Endothelial cell of umbilical vein (primary cell): ENCODE measurements around the gene SULT1A1. TPM values are rescaled to one million over a fixed set of nuclear protein-coding genes. Genes with fewer than 3 reads are reported as not detected.

ENCODE experiments used
- BruUV-seq: library from RNA; stranded (reverse); fragments of 400-500 nt; replicated peaks from 2 replicates; lab custom pipeline; 2021; lab: Mats Ljungman, UMichigan
- CTCF ChIA-PET: fragments of 300-600, 350-600 bp; sonication (Branson Sonifier 250); formaldehyde crosslinking; loops from one replicate; lab custom pipeline; 2021; ENCODE audit warnings: antibody characterized with exemption, inconsistent platforms; lab: Charles Lee
- POLR2A ChIA-PET: fragments of 300-600, 350-600 bp; sonication (Branson Sonifier 250); formaldehyde crosslinking; loops from one replicate; lab custom pipeline; 2021; ENCODE audit warnings: antibody characterized with exemption, inconsistent platforms; lab: Charles Lee
- DNase-seq: peaks from one replicate; pipeline ENCODE4 v3.0.0-alpha.2; 2011; ENCODE audit warnings: low read depth, low spot score
- FAIRE-seq: peaks from 2 replicates; lab custom pipeline; 2011; peaks lifted over from hg19 to GRCh38; lab: Jason Lieb, UNC
- H2AFZ ChIP-seq: 2 replicates; pipeline ENCODE4 v1.6.0; 2012; ENCODE audit warnings: low read depth, low read length, control low read depth, inconsistent platforms
- H3K27ac ChIP-seq: 2 replicates; pipeline ENCODE4 v1.5.1; 2011; ENCODE audit warnings: low read depth, mild to moderate bottlenecking, control low read depth, low read length, moderate library complexity; ENCODE audit not compliant: insufficient read depth
- H3K27me3 ChIP-seq, 2 experiments: 2 replicates each; pipeline versions ENCODE4 v1.6.0 to v1.6.1; 2011; ENCODE audit warnings: low read length in 2 of 2, mixed read lengths in 1 of 2; ENCODE audit not compliant: control insufficient read depth in 2 of 2, insufficient read depth in 2 of 2
- H3K36me3 ChIP-seq, 2 experiments: 2 replicates in 1 of 2; 3 replicates in 1 of 2; pipeline ENCODE4 v1.5.1; 2011; ENCODE audit warnings: low read length in 2 of 2, mild to moderate bottlenecking in 1 of 2, moderate library complexity in 1 of 2; ENCODE audit not compliant: control insufficient read depth in 2 of 2, insufficient read depth in 2 of 2; ENCODE audit errors: extremely low read depth in 1 of 2
- H3K4me1 ChIP-seq: 3 replicates; pipeline ENCODE4 v1.5.1; 2011; ENCODE audit warnings: mild to moderate bottlenecking, low read length; ENCODE audit not compliant: control insufficient read depth, insufficient read depth; ENCODE audit errors: extremely low read depth
- H3K4me2 ChIP-seq: 2 replicates; pipeline ENCODE4 v1.6.1; 2011; ENCODE audit warnings: low read length, control low read depth, mixed read lengths; ENCODE audit not compliant: insufficient read depth
- H3K4me3 ChIP-seq, 3 experiments: fragments of 200-600 bp in 1 of 3; sonication (generic), shearing (Covaris generic) in 1 of 3; replicated peaks in 1 of 3; 2 replicates each; pipeline ENCODE4 v1.5.1; 2011 to 2016; ENCODE audit warnings: control low read depth in 3 of 3, low read length in 3 of 3, mild to moderate bottlenecking in 2 of 3, inconsistent platforms in 1 of 3, low read depth in 1 of 3, moderate library complexity in 1 of 3; ENCODE audit not compliant: insufficient read depth in 1 of 3
- H3K79me2 ChIP-seq: 2 replicates; pipeline ENCODE4 v1.6.0; 2012; ENCODE audit warnings: low read length, inconsistent platforms; ENCODE audit not compliant: control insufficient read depth, insufficient read depth
- H3K9ac ChIP-seq: replicated peaks from 2 replicates; pipeline ENCODE3; 2011; ENCODE audit warnings: low read length, control low read depth; ENCODE audit not compliant: insufficient read depth; ENCODE audit errors: extremely low read depth
- H3K9me1 ChIP-seq: replicated peaks from 3 replicates; pipeline ENCODE4 v1.6.0; 2011; ENCODE audit warnings: mild to moderate bottlenecking, low read length; ENCODE audit not compliant: control insufficient read depth, insufficient read depth; ENCODE audit errors: extremely low read depth
- H3K9me3 ChIP-seq: replicated peaks from 2 replicates; pipeline ENCODE4 v1.5.1; 2012; ENCODE audit warnings: low read length, inconsistent platforms; ENCODE audit not compliant: control insufficient read depth, insufficient read depth
- H4K20me1 ChIP-seq: replicated peaks from 2 replicates; pipeline ENCODE3; 2011; ENCODE audit warnings: mild to moderate bottlenecking, low read length; ENCODE audit not compliant: control insufficient read depth, insufficient read depth; ENCODE audit errors: extremely low read depth
- FOS ChIP-seq: IDR thresholded peaks from 2 replicates; pipeline ENCODE4 v1.6.1; 2011; ENCODE audit warnings: mild to moderate bottlenecking, low read length, moderate library complexity, borderline replicate concordance; ENCODE audit not compliant: insufficient read depth
- GATA2 ChIP-seq: IDR thresholded peaks from 2 replicates; pipeline ENCODE4 v1.7.0; 2011; ENCODE audit warnings: low read depth, mild to moderate bottlenecking, moderate library complexity, mixed read lengths, low read length; ENCODE audit not compliant: insufficient read length, insufficient read depth
- POLR2A ChIP-seq: IDR thresholded peaks from 2 replicates; pipeline ENCODE4 v1.6.1; 2012; ENCODE audit warnings: low read depth, mild to moderate bottlenecking, control low read depth, low read length
- POLR2AphosphoS5 ChIP-seq: IDR thresholded peaks from 2 replicates; pipeline ENCODE4 v1.6.1; 2012; ENCODE audit warnings: low read depth, mild to moderate bottlenecking, control low read depth, low read length, moderate library complexity; ENCODE audit not compliant: insufficient read depth
- dilution Hi-C: fragments of 300-500 bp; cut with MboI; formaldehyde crosslinking; loops from one replicate; pipeline ENCODE4 v1.15.0; 2019; ENCODE audit warnings: low sequenced_read_pairs; ENCODE audit not compliant: extremely low pct_ligation_motif_present
- intact Hi-C: fragments of 100-400 bp; cut with micrococcal nuclease; formaldehyde crosslinking; loops from one replicate; pipeline ENCODE4 v1.10.0; 2022
- polyA plus RNA-seq, 4 experiments: library from polyadenylated mRNA; depleted of rRNA in 3 of 4; stranded (reverse) in 3 of 4; unstranded in 1 of 4; fragments of >200 nt; gene quantifications; 2 replicates each; pipeline versions ENCODE4 v1.2.1 to v1.2.3, GENCODE V29; 2011 to 2012; ENCODE audit warnings: missing spikeins in 1 of 4
- total RNA-seq: library from RNA; stranded (reverse); gene quantifications from 2 replicates; pipeline ENCODE4 v1.2.3, GENCODE V29; 2021
- TF ChIP-seq, protein P1 (sequence below), 2 donors: IDR thresholded peaks; 1 replicate in 1 of 2; 2 replicates in 1 of 2; pipeline ENCODE4 v1.5.1; 2011; ENCODE audit warnings: low read length in 2 of 2, mild to moderate bottlenecking in 2 of 2, moderate library complexity in 2 of 2, control low read depth in 1 of 2, inconsistent platforms in 1 of 2, low read depth in 1 of 2; ENCODE audit not compliant: insufficient read depth in 1 of 2; ENCODE audit errors: extremely low read depth in 1 of 2
- TF ChIP-seq, protein P2 (sequence below): IDR thresholded peaks from 2 replicates; pipeline ENCODE4 v1.6.1; 2011; ENCODE audit not compliant: insufficient read depth, insufficient read length

The SULT1A1 gene
- total and polyA plus RNA-seq, 2 donors (not counting 3 experiments of a cell fraction or from before 2014, with no cell fraction given), result 0.77 to 0.90 TPM

DNA sequence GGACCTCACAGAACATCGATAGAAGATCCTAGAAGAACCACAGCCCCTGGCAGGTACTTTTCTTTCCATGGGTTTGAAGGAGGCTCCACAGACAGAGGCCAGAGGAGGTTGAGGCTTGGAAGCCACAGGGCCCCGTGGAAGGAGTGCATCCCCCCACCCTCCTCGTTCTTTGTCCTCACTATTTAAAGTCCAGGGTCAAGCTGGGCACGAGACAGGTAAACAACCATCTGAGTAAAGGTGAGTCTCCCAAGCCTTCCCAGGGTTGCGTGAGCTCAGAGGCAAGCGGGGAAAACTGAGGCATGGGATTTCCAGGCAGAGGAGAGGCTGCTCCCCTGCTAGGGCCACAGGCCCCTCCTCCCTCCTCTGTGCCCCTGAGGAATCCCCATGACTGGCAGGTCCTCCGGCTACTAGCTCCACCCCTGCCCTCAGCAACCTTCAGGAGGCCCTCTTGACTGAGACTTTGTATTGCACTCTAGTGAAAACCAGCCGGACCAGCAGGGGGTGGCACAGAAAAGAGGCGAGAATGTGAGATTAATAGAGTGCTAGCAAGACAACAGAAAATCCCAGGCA is 12.1 kb downstream of the SULT1A1 start:
- Histone ChIP-seq H3K4me3 (no peak overlapping the region), H3K27ac (no peak overlapping the region), H3K9me3 (no peaks in the 10 kb centered on the region), H3K9me1 (no peaks in the 10 kb centered on the region), H3K27me3 (no peaks in the 10 kb centered on the region), H3K36me3 (no peaks in the 10 kb centered on the region), H3K79me2 (no peaks in the 10 kb centered on the region), H3K4me1 (no peaks in the 10 kb centered on the region), H4K20me1 (no peaks in the 10 kb centered on the region), H2AFZ (no peak overlapping the region), H3K4me2 (no peak overlapping the region), H3K9ac (no peak overlapping the region)
- TF ChIP-seq POLR2AphosphoS5 (no peak), FOS (no peak), POLR2A (no peak), GATA2 (no peak)
- TF ChIP-seq, protein P1, sequence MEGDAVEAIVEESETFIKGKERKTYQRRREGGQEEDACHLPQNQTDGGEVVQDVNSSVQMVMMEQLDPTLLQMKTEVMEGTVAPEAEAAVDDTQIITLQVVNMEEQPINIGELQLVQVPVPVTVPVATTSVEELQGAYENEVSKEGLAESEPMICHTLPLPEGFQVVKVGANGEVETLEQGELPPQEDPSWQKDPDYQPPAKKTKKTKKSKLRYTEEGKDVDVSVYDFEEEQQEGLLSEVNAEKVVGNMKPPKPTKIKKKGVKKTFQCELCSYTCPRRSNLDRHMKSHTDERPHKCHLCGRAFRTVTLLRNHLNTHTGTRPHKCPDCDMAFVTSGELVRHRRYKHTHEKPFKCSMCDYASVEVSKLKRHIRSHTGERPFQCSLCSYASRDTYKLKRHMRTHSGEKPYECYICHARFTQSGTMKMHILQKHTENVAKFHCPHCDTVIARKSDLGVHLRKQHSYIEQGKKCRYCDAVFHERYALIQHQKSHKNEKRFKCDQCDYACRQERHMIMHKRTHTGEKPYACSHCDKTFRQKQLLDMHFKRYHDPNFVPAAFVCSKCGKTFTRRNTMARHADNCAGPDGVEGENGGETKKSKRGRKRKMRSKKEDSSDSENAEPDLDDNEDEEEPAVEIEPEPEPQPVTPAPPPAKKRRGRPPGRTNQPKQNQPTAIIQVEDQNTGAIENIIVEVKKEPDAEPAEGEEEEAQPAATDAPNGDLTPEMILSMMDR (IDR thresholded peaks at IDR 0.05; ENCODE audit: extremely low read depth in 1 of 2, insufficient read depth in 1 of 2, low read depth in 1 of 2, low read length in 2 of 2), result no peak
- TF ChIP-seq, protein P2, sequence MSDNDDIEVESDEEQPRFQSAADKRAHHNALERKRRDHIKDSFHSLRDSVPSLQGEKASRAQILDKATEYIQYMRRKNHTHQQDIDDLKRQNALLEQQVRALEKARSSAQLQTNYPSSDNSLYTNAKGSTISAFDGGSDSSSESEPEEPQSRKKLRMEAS, result no peak
- DNase-seq (no peak), FAIRE-seq (no peak)
- dilution Hi-C loops (no loop called here), intact Hi-C loops (no loop called here)
- CTCF ChIA-PET, result no interaction called here
- no TSS peak for BruUV-seq
- POLR2A ChIA-PET, result interaction anchor here (0.7 kb wide), 1 partner anchor 290 kb away, joined by 6 read pairs; no protein-coding TSS in a partner anchor
